ENCODE results near the gene KCTD5.

KCTD5 gene

DNA sequence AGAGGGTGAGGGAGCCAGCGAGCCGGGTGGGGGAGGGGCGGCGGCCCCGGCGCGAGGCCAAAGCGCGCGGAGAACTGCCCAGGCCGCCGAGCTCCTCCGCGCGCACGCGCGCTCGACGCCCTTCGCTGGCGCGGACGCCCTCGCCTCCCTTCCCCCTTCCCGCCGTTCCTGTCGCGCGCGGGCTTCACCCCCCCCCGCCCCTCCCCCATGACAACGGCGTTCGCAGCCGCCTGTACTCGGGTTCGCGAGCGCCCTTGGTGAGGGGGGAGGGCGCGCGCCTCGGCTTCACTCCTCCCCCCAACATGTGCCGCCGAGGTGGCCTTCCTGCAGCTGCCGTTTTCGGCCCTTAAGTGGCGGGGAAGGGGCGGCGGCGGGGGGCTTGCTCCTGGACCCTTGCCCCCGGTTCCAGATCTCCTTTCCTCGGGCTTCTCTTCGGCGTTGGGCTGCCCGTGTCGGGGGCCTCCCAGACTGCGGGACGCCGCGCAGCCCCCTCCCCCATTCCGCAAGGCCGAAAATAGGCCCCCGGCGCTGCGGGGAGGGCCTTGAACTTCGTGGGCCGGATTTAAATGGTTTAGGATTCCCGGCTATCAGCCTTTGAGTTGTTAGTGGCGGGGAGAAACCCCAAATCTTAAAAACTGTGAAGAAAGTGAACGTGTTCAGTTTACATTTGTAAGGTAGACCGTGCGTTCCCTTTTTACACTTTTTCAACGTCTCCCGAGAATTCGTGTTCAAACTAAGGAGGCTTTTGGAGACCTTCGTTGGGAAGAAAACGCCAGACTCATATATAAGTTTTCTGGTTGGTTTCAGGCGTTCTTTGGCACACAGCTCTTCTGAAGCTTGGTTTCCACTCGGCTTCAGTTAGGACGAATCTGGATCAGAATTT, 70.8 kb downstream of the KCTD5 start:
- Histone ChIP-seq H3K4me3 (ENCODE audit: low read depth in 1 of 2, low read length in 2 of 2) (peak overlapping the region; percentile 63 to 65), H3K4me1 (ENCODE audit: insufficient read depth, low read length) (peaks cover 43% of the 10 kb centered on the region), H4K20me1 (ENCODE audit: insufficient read depth, low read length) (peaks cover 51% of the 10 kb centered on the region), H2AFZ (ENCODE audit: low read depth, low read length) (peak overlapping the region; percentile 72), H3K9me3 (ENCODE audit: insufficient read depth, low read length, severe bottlenecking) (no peaks in the 10 kb centered on the region), H3K4me2 (ENCODE audit: insufficient read depth, low read length) (peak overlapping the region; percentile 76), H3K79me2 (ENCODE audit: insufficient read depth, low read length) (peaks cover 85% of the 10 kb centered on the region), H3K9ac (ENCODE audit: low read depth, low read length) (peak overlapping the region; percentile 83), H3K27ac (ENCODE audit: low read length) (peak overlapping the region; percentile 93), H3K27me3 (ENCODE audit: insufficient read depth, low read length, poor library complexity) (no peaks in the 10 kb centered on the region), H3K36me3 (ENCODE audit: insufficient read depth, low read length) (peaks cover 63% of the 10 kb centered on the region)
- ATAC-seq (ENCODE audit: insufficient read depth, low read depth) (peak; percentile 32), DNase-seq (peak; percentile 81)
- TF ChIP-seq EZH2 (IDR thresholded peaks at IDR 0.05; ENCODE audit: borderline replicate concordance, low read depth, low read length, severe bottlenecking), result no peak
- TF ChIP-seq, protein P1, sequence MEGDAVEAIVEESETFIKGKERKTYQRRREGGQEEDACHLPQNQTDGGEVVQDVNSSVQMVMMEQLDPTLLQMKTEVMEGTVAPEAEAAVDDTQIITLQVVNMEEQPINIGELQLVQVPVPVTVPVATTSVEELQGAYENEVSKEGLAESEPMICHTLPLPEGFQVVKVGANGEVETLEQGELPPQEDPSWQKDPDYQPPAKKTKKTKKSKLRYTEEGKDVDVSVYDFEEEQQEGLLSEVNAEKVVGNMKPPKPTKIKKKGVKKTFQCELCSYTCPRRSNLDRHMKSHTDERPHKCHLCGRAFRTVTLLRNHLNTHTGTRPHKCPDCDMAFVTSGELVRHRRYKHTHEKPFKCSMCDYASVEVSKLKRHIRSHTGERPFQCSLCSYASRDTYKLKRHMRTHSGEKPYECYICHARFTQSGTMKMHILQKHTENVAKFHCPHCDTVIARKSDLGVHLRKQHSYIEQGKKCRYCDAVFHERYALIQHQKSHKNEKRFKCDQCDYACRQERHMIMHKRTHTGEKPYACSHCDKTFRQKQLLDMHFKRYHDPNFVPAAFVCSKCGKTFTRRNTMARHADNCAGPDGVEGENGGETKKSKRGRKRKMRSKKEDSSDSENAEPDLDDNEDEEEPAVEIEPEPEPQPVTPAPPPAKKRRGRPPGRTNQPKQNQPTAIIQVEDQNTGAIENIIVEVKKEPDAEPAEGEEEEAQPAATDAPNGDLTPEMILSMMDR (IDR thresholded peaks at IDR 0.05; ENCODE audit: borderline replicate concordance, extremely low read depth, low read length, poor library complexity, severe bottlenecking), result no peak

DNA sequence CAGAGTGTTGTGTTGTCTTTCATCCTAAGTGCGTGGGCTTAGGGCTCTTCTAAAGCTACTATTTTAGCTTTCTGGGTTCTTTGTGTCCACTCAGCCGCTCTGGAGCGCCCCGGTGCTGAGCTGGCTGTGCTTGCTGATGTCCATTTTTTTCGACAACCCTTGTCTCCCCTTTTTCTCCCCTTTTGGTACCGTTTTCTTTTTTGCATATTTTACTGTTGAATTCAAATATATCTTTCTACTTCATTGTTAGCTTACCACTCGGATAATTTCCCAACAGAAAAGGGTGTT, 71.4 kb downstream of the KCTD5 start:
- Histone ChIP-seq H3K4me1 (ENCODE audit: insufficient read depth, low read length) (peaks cover 43% of the 10 kb centered on the region), H3K27me3 (ENCODE audit: insufficient read depth, low read length, poor library complexity) (no peaks in the 10 kb centered on the region), H3K4me2 (ENCODE audit: insufficient read depth, low read length) (peak overlapping the region; percentile 76), H4K20me1 (ENCODE audit: insufficient read depth, low read length) (peaks cover 56% of the 10 kb centered on the region), H2AFZ (ENCODE audit: low read depth, low read length) (no peak overlapping the region), H3K36me3 (ENCODE audit: insufficient read depth, low read length) (peaks cover 69% of the 10 kb centered on the region), H3K79me2 (ENCODE audit: insufficient read depth, low read length) (peaks cover 90% of the 10 kb centered on the region), H3K9me3 (ENCODE audit: insufficient read depth, low read length, severe bottlenecking) (no peaks in the 10 kb centered on the region), H3K9ac (ENCODE audit: low read depth, low read length) (peak overlapping the region; percentile 83), H3K27ac (ENCODE audit: low read length) (peak overlapping the region; percentile 93), H3K4me3 (ENCODE audit: low read depth in 1 of 2, low read length in 2 of 2) (peak overlapping the region; percentile 63 to 65)
- DNase-seq (no peak), ATAC-seq (ENCODE audit: insufficient read depth, low read depth) (no peak)
- TF ChIP-seq EZH2 (IDR thresholded peaks at IDR 0.05; ENCODE audit: borderline replicate concordance, low read depth, low read length, severe bottlenecking), result no peak
- TF ChIP-seq, protein P1 (IDR thresholded peaks at IDR 0.05; ENCODE audit: borderline replicate concordance, extremely low read depth, low read length, poor library complexity, severe bottlenecking), result no peak

DNA sequence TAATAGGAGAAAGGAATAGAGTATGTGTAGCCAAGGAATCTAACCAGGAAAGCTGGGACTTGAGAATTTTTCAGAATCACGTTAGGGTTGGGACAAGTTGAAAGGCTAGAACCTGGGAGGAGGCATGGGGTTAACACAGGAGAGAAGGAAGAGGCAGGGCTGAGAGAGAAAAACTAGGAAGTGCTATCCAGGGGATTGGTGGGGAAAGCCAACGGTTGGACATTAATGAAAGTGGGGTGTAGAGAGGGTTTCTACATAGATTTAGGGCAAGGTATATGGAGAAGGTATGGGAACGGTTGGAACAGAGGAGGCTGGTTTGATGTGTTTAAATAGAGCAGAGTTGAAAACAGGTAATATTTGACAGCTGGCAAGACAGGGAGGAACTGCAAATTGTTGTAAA, 72.8 kb downstream of the KCTD5 start:
- Histone ChIP-seq H3K9ac (ENCODE audit: low read depth, low read length) (peak overlapping the region; percentile 83), H3K4me2 (ENCODE audit: insufficient read depth, low read length) (peak overlapping the region; percentile 76), H3K27ac (ENCODE audit: low read length) (peak overlapping the region; percentile 18; the same call in 1 of the 2 replicates), H3K79me2 (ENCODE audit: insufficient read depth, low read length) (peaks cover 96% of the 10 kb centered on the region), H2AFZ (ENCODE audit: low read depth, low read length) (no peak overlapping the region), H4K20me1 (ENCODE audit: insufficient read depth, low read length) (peaks cover 71% of the 10 kb centered on the region), H3K4me3 (ENCODE audit: low read depth in 1 of 2, low read length in 2 of 2) (peak overlapping the region in 1 of 2 experiments; percentile 65; a peak in 1 of 4 replicates), H3K4me1 (ENCODE audit: insufficient read depth, low read length) (peaks cover 43% of the 10 kb centered on the region), H3K36me3 (ENCODE audit: insufficient read depth, low read length) (peaks cover 71% of the 10 kb centered on the region), H3K27me3 (ENCODE audit: insufficient read depth, low read length, poor library complexity) (no peaks in the 10 kb centered on the region), H3K9me3 (ENCODE audit: insufficient read depth, low read length, severe bottlenecking) (no peaks in the 10 kb centered on the region)
- TF ChIP-seq, protein P1 (IDR thresholded peaks at IDR 0.05; ENCODE audit: borderline replicate concordance, extremely low read depth, low read length, poor library complexity, severe bottlenecking), result no peak
- no peak for TF ChIP-seq EZH2 (IDR thresholded peaks at IDR 0.05; ENCODE audit: borderline replicate concordance, low read depth, low read length, severe bottlenecking)
- DNase-seq (no peak), ATAC-seq (ENCODE audit: insufficient read depth, low read depth) (no peak)

Data from DND-41 (cell line).